Esophagus mucosa (tissue), 1 donor: ENCODE measurements around the gene MUC21. TPM values are rescaled to one million over a fixed set of nuclear protein-coding genes. Genes with fewer than 3 reads are reported as not detected.
"Not testable (repeated sequence)": the region's sequence is repeated elsewhere in the genome, so short reads cannot be mapped to it uniquely, and the experiment has no call there.

ENCODE experiments used
- ATAC-seq: fragments of 200-7000 bp; cut with Tn5 transposase; one replicate; pipeline ENCODE4 v1.9.1; 2020
- total RNA-seq: library from RNA; stranded (reverse); gene quantifications from one replicate; pipeline ENCODE4 v1.2.4, GENCODE V29; 2023
- donor health status: DM: yes; HTN: yes; CAD: no.

Gene MUC21
- total RNA-seq, 1 donor from 2014 or later: 721 TPM

- no peak for ATAC-seq
These were observed 12.6 kb upstream of the MUC21 start for GRCh38 chr6:30970946-30971345.

GRCh38 chr6:30972816-30973215, 10.7 kb upstream of the MUC21 start:
- ATAC-seq: peak; percentile 18

- ATAC-seq: no peak
These were observed 8.8 kb upstream of the MUC21 start for GRCh38 chr6:30974490-30975252.

GRCh38 chr6:30979141-30979540, 4.4 kb upstream of the MUC21 start:
- ATAC-seq: no peak

GRCh38 chr6:30979690-30980089, 3.8 kb upstream of the MUC21 start:
- no peak for ATAC-seq

GRCh38 chr6:30981942-30982772, 1.4 kb upstream of the MUC21 start:
- peak; percentile 61 for ATAC-seq

- ATAC-seq: peak; percentile 25
These were observed 2.0 kb downstream of the MUC21 start for GRCh38 chr6:30985490-30985889.

GRCh38 chr6:30987304-30987703, 3.8 kb downstream of the MUC21 start:
- no peak for ATAC-seq

- ATAC-seq: peak; percentile 1
These were observed 4.8 kb downstream of the MUC21 start for GRCh38 chr6:30988209-30988825.

GRCh38 chr6:30990422-30991086, 7.0 kb downstream of the MUC21 start:
- peak; percentile 32 for ATAC-seq

GRCh38 chr6:30991891-30992290, 8.4 kb downstream of the MUC21 start:
- peak; percentile 35 for ATAC-seq

GRCh38 chr6:30997301-30997700, 13.8 kb downstream of the MUC21 start:
- ATAC-seq: peak; percentile 2

GRCh38 chr6:30998785-30999184, 15.3 kb downstream of the MUC21 start:
- ATAC-seq: peak; percentile 67

GRCh38 chr6:31000067-31000860, 16.7 kb downstream of the MUC21 start:
- not testable (repeated sequence) for ATAC-seq

GRCh38 chr6:31001281-31001888, 17.9 kb downstream of the MUC21 start:
- ATAC-seq: no peak

GRCh38 chr6:31002471-31002870, 19.0 kb downstream of the MUC21 start:
- ATAC-seq: no peak

- ATAC-seq: no peak
These were observed 21.3 kb downstream of the MUC21 start for GRCh38 chr6:31004794-31005193.

- ATAC-seq: no peak
These were observed 21.9 kb downstream of the MUC21 start for GRCh38 chr6:31005249-31006020.

- peak; percentile 72 for ATAC-seq
These were observed 24.2 kb downstream of the MUC21 start for GRCh38 chr6:31007694-31008093.

- ATAC-seq: no peak
These were observed 24.6 kb downstream of the MUC21 start for GRCh38 chr6:31008165-31008564.

- ATAC-seq: peak; percentile 30
These were observed 26.2 kb downstream of the MUC21 start for GRCh38 chr6:31009731-31010130.
